ENCODE measurements around the gene THOC5.
A peak's percentile ranks its signal among the peaks of the same experiment; 100 is the strongest.
"Not testable (repeated sequence)": the region's sequence is repeated elsewhere in the genome, so short reads cannot be mapped to it uniquely, and the experiment has no call there.

THOC5 gene

GRCh38 chr22:29559853-29560252, 6.3 kb upstream of the THOC5 start:
- Histone ChIP-seq H3K27ac (replicated peaks) (no peak overlapping the region), H3K4me3 (replicated peaks; ENCODE audit: insufficient read depth, low read length) (no peak overlapping the region), H3K27me3 (ENCODE audit: insufficient read depth, poor library complexity, severe bottlenecking) (no peaks in the 10 kb centered on the region)
- TF ChIP-seq CTCF (IDR thresholded peaks at IDR 0.05; ENCODE audit: insufficient read depth, low read length) (no peak), POLR2AphosphoS5 (IDR thresholded peaks at IDR 0.05; ENCODE audit: low read depth) (no peak), SPI1 (IDR thresholded peaks at IDR 0.05; ENCODE audit: borderline replicate concordance, low read depth) (no peak), REST (IDR thresholded peaks at IDR 0.05; ENCODE audit: insufficient replicate concordance, low read depth) (no peak), GABPA (IDR thresholded peaks at IDR 0.05; ENCODE audit: low read depth) (no peak)
- DNase-seq (ENCODE audit: low read depth in 1 of 2, low spot score in 1 of 2): no peak

- TF ChIP-seq REST (IDR thresholded peaks at IDR 0.05; ENCODE audit: insufficient replicate concordance, low read depth) (no peak), SPI1 (IDR thresholded peaks at IDR 0.05; ENCODE audit: borderline replicate concordance, low read depth) (no peak), CTCF (IDR thresholded peaks at IDR 0.05; ENCODE audit: insufficient read depth, low read length) (no peak), GABPA (IDR thresholded peaks at IDR 0.05; ENCODE audit: low read depth) (no peak), POLR2AphosphoS5 (IDR thresholded peaks at IDR 0.05; ENCODE audit: low read depth) (no peak)
- no peaks in the 10 kb centered on the region for H3K27me3 ChIP-seq (ENCODE audit: insufficient read depth, poor library complexity, severe bottlenecking)
- DNase-seq (ENCODE audit: low read depth in 1 of 2, low spot score in 1 of 2): no peak
- no peak overlapping the region for H3K27ac ChIP-seq (replicated peaks)
- no peak overlapping the region for H3K4me3 ChIP-seq (replicated peaks; ENCODE audit: insufficient read depth, low read length)
Measured at GRCh38 chr22:29559030-29559429, 5.5 kb upstream of the THOC5 start.

GRCh38 chr22:29555065-29555644, 1.6 kb upstream of the THOC5 start:
- H3K4me3 ChIP-seq (replicated peaks; ENCODE audit: insufficient read depth, low read length): no peak overlapping the region
- H3K27me3 ChIP-seq (ENCODE audit: insufficient read depth, poor library complexity, severe bottlenecking): no peaks in the 10 kb centered on the region
- DNase-seq (ENCODE audit: low read depth in 1 of 2, low spot score in 1 of 2): no peak
- no peak overlapping the region for H3K27ac ChIP-seq (replicated peaks)
- TF ChIP-seq POLR2AphosphoS5 (IDR thresholded peaks at IDR 0.05; ENCODE audit: low read depth) (no peak), REST (IDR thresholded peaks at IDR 0.05; ENCODE audit: insufficient replicate concordance, low read depth) (no peak), GABPA (IDR thresholded peaks at IDR 0.05; ENCODE audit: low read depth) (no peak), CTCF (IDR thresholded peaks at IDR 0.05; ENCODE audit: insufficient read depth, low read length) (no peak), SPI1 (IDR thresholded peaks at IDR 0.05; ENCODE audit: borderline replicate concordance, low read depth) (no peak)

- not testable (repeated sequence) for H3K27me3 ChIP-seq (ENCODE audit: insufficient read depth, poor library complexity, severe bottlenecking); DNase-seq (ENCODE audit: low read depth in 1 of 2, low spot score in 1 of 2); H3K27ac ChIP-seq (replicated peaks)
- H3K4me3 ChIP-seq (replicated peaks; ENCODE audit: insufficient read depth, low read length): peak overlapping the region; percentile 96
Measured at GRCh38 chr22:29552357-29552756, 1.2 kb downstream of the THOC5 start.
